SU-DHL-6 (cell line): Measurements from ENCODE around the gene IL7R.

Experiments used
- CTCF ChIP-seq: fragments of 200-600 bp; sonication (generic); IDR thresholded peaks from one replicate; pipeline ENCODE4 v1.5.1; 2017; ENCODE audit warnings: antibody characterized with exemption, mild to moderate bottlenecking, low read length, moderate library complexity; ENCODE audit not compliant: insufficient read depth, poor library complexity, severe bottlenecking
- EZH2phosphoT487 ChIP-seq: fragments of 200-600 bp; sonication (generic), shearing (Covaris generic); conservative IDR thresholded peaks from 2 replicates; pipeline ENCODE4 v1.6.1; 2018; ENCODE audit warnings: mild to moderate bottlenecking, antibody characterized with exemption, low read length, moderate library complexity, mixed read lengths

GRCh38 chr5:35847961-35848360 lies 8.7 kb upstream of the IL7R start:
- TF ChIP-seq CTCF (no peak), EZH2phosphoT487 (no peak)
